ENCODE data around the gene NR5A2.
A peak's percentile ranks its signal among the peaks of the same experiment; 100 is the strongest.

NR5A2 gene

DNA sequence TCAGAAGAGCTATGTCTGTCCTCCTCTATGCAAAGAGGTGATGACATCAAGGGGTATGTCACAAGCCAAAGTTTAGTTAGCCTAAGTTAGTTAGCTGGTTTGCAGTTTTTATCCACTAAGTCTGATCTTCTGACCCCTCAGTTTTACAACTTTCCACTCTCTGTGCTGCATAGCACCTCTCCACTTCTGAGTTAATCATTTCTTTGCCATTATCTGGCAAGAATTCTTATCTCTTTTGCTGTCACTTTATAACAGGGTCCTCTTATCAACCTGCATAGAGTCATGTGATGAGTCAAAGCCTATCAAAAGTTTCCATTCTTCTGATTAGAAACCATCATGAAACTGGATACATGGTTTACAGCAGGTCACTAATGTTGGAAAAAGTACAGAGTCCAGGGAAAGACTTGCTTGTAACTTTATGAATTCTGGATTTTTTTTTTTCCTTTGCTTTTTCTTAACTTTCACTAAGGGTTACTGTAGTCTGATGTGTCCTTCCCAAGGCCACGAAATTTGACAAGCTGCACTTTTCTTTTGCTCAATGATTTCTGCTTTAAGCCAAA, at the start of gene NR5A2:
Gene NR5A2 (plus strand): TSS at position 447 of the 560 bp plus-strand sequence. CDS start 138 bp downstream, outside the sequence.
- DNase-seq = no peak

- DNase-seq = no peak
These were observed 49.0 kb upstream of the NR5A2 start for GRCh38 chr1:199978408-199978940.

GRCh38 chr1:199979071-199979470, 48.4 kb upstream of the NR5A2 start:
- DNase-seq = no peak

GRCh38 chr1:199981584-199981983, 45.9 kb upstream of the NR5A2 start:
- DNase-seq = no peak

- DNase-seq = no peak
These were observed 44.9 kb upstream of the NR5A2 start for GRCh38 chr1:199982606-199983005.

GRCh38 chr1:199983531-199983930, 44.0 kb upstream of the NR5A2 start:
- DNase-seq = no peak

- DNase-seq = no peak
These were observed 32.3 kb upstream of the NR5A2 start for GRCh38 chr1:199995096-199995685.

DNA sequence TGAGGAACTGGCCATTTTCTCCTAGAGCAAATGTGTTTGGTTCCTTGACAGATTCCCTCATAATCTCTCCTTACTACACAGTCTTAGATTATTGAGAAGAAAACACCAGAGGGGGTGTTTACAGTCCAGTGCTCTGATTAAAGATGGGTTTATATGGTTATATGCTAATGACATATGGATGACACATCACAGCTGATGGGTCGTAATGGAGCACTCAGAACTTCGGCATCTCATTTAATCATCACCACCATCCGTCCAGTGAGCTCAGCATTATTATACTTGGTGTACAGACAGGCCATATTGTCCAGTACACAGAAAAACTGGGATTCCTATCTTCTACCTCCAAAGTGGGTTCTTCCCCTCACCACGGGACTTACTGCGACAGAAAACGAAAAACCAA, 22.3 kb upstream of the NR5A2 start:
- no peak for DNase-seq

DNA sequence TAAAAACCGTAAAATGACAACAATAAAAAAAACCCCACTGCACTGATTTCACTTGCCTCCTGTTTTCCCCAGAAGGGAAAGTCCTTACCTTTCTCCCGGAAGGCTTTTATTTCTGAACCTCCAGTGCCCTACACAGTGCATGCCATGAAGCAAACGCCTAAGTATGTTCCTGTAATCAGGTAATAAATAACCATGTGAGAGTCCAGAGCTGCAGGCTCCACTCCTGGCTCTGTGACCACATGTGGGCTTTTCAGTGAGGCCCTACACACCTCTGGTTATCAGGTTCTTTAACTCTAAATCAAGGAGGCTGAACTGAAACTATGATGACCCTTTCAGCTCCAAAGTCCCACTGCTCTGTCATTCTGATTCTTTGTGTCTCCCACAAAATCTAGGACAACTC, 20.8 kb upstream of the NR5A2 start:
- no peak for DNase-seq

DNA sequence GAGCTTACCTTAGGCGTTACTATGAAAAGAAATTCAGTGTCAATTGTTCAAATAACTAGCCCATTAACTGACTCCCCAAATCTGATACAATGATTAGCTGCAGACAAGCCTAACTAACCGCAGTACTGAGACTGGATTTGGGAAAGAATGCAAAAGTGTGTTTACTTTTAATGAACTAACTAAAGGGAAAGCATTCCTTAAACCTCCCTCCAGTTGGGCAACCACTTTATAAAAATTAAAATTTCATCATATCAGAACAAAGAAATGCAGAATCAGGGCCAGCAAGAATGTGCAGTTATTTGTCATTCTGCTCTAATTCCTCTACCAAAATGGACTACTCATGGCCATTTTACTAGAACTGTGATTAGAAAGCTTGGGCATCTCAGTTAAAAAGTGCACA, 11.7 kb upstream of the NR5A2 start:
- no peak for DNase-seq

GRCh38 chr1:200021577-200022238, 5.8 kb upstream of the NR5A2 start:
- no peak for DNase-seq

DNA sequence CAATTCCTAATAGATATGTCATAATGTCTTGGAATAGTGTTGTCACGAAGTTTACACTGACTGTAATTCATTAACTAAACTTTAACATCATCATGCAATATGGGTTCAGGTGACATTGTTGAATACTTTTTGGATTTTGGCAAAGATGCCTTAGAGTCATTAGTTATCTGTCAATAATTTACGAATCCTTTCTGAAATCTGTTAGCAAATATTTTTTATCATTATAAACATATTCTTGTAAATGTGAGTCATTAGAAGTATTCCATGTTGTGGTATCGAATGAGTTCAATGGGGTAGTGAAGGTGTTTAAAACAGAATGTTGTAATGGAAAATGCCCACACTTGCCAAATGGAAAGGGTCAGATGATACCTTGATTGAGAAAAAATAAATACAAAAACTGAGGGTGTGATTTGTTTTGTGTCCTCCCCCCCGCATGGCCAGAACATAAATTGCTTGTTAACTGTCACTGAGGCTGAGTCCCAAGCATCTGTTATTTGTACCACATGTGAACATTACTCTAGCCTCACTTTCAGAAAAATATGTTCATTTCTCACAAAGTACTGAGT, 5.2 kb upstream of the NR5A2 start:
- DNase-seq = no peak

- DNase-seq = peak; percentile 3
These were observed 1.1 kb downstream of the NR5A2 start for GRCh38 chr1:200028586-200029034.

- peak; percentile 11 for DNase-seq
These were observed 1.7 kb downstream of the NR5A2 start for GRCh38 chr1:200029035-200029821.

DNA sequence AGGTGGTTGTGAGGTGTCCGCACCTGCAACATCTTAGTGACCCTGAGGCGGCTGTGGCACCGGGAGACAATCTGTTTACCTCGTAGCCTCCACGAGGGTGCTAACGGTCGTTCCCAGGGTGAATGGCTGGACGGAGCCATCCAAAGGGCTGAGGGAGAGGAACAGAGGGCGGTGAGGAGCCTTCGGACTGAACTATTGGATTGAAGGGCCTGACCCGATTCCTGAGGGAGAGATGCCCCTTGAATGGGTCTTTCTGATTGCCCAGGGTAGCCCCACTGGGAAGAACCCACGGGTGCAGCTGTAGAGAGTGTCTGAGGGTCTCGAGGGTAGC, 2.3 kb downstream of the NR5A2 start:
- DNase-seq = no peak

DNA sequence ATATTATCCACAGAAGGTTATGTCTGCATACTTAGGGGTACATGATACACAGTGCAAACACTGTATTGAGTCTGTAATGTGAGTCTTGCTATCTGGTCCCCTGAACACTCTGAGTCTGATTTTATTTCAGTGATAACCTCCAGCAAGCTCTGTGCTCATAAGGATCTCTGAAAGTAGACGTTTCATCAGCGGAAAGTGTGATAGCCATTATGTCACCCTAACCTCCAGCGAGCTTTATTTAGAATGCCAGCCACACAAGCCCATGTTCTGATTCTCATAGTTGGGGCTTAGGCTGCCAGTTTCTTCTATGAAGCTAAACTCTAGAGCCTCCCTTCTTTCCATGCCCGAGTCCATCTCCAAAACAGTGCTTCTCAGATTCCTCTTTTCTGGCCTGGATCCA, 3.3 kb downstream of the NR5A2 start:
- no peak for DNase-seq

DNA sequence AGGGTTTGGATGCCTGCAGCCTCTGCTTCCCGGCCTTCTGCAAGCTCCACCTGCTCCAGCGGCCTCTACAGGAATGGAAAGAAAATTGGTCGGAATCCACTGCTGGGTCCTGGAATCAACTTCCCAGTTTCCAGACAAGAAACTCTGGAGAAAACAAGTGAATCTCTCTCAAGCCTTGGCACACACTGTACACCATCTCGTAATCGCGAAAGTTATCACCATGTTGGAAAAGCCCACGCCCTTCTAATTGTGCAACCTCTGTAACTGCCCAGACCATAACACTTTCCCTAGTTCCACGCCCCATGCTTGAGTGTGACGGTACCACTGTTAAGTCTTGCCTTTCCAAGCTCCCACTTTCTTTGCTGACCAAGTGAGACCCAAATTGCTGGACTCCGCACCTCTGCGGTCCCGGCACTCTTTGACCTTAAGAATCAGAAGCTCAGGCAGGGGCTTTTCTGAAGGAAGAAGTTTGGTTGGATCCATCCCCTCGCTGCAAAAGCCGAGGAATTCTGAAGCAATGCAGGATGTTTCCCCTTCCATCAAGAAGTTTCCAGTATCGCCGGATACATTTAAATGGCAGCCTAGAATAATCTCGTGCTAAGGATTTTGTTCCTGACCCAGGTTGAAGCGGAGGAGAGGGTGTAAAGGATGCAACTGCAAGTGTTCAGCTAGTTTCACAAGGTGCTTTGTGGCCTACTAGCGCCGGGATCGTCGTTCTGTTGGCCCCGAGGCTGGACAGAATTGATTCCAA, 6.2 kb downstream of the NR5A2 start:
- DNase-seq = no peak

- DNase-seq = no peak
These were observed 6.7 kb downstream of the NR5A2 start for GRCh38 chr1:200034262-200034557.

DNA sequence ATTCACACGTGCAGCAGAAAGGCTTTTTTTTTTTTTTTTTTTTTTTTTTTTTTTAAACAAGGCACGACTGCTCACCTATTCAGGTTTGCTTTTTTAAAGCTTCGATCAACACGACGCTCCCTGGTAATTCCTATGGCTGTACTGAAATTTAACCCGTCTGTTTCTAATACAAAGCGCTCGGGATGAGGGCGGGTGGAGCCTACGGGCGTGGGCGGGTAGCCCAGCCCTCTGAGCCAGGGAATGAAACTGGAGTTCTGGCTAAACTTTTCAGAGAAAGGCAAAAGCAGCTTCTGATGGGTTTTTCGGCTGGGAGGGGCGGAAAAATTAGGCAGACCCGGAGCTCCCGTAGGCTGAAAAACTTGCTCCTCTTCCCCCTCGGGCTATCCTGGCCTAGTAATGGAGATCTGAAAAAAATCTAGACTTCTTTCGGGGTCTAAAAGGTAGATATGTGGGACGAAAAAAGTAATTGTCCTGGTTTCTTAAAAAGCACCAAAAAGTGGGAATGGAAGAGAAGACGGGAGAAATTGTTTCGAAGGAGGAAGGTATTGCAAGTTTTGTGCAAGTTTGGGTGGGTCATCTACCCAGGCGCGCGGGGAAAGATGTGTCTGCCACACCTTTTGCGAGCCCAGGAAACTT, 7.4 kb downstream of the NR5A2 start:
- no peak for DNase-seq

GRCh38 chr1:200035397-200035955, 8.0 kb downstream of the NR5A2 start:
- no peak for DNase-seq

DNA sequence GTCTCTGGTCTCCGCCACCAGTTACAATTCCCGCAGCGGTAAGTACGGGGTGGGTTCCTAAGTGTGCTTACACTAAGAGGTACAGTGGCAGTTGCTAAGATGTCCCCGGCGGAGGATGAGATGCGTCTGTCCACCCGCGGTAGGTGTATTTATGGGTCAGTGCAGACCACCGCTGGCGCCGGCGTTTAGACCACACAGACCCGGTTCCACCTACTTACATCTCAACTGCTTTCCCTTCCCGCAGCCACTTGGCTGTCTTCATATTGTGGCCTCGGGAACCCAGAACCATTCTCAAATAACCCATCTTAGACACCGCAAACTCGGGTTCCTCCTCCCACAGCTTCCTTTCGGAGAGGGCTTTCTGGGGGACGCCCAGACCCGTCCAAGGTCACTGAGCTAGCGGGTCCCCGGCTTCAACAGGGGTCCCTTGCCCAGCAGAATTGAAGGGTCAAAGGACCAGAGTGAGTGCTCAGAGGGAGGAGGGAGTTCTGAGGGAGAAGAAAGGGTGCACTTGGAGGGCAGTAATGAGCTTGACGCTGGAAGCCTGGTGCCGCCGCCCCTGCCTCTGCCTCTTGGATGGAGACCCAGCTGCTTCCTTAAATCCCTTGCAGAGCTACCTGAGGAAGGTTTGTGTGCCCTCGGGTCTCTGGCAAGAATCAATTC, 8.6 kb downstream of the NR5A2 start:
- no peak for DNase-seq
